ENCODE data around the gene KCNAB2. TPM values are rescaled to one million over a fixed set of nuclear protein-coding genes. Genes with fewer than 3 reads are reported as not detected.
A peak's percentile ranks its signal among the peaks of the same experiment; 100 is the strongest.

Gene KCNAB2
- total RNA-seq, 4 donors from 2014 or later: 5.4 to 26.4 (median 10.1) TPM

- DNase-seq: peak in 2 of 3 donors; percentile 38 to 47
- H3K9me3 ChIP-seq: no peaks in the 10 kb centered on the region
- TF ChIP-seq, protein P1, sequence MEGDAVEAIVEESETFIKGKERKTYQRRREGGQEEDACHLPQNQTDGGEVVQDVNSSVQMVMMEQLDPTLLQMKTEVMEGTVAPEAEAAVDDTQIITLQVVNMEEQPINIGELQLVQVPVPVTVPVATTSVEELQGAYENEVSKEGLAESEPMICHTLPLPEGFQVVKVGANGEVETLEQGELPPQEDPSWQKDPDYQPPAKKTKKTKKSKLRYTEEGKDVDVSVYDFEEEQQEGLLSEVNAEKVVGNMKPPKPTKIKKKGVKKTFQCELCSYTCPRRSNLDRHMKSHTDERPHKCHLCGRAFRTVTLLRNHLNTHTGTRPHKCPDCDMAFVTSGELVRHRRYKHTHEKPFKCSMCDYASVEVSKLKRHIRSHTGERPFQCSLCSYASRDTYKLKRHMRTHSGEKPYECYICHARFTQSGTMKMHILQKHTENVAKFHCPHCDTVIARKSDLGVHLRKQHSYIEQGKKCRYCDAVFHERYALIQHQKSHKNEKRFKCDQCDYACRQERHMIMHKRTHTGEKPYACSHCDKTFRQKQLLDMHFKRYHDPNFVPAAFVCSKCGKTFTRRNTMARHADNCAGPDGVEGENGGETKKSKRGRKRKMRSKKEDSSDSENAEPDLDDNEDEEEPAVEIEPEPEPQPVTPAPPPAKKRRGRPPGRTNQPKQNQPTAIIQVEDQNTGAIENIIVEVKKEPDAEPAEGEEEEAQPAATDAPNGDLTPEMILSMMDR (IDR thresholded peaks at IDR 0.05): no peak
- no peak for TF ChIP-seq POLR2A (IDR thresholded peaks at IDR 0.05)
- H3K27me3 ChIP-seq: no peaks in the 10 kb centered on the region
- peaks cover 0 to 4% (median 0%) of the 10 kb centered on the region in 4 donors for H3K4me1 ChIP-seq
- no peak overlapping the region for H3K27ac ChIP-seq
- no peak overlapping the region for H3K4me3 ChIP-seq
- H3K36me3 ChIP-seq: no peaks in the 10 kb centered on the region
These were observed 45.8 kb upstream of the KCNAB2 start for GRCh38 chr1:5999711-6000443.

DNA sequence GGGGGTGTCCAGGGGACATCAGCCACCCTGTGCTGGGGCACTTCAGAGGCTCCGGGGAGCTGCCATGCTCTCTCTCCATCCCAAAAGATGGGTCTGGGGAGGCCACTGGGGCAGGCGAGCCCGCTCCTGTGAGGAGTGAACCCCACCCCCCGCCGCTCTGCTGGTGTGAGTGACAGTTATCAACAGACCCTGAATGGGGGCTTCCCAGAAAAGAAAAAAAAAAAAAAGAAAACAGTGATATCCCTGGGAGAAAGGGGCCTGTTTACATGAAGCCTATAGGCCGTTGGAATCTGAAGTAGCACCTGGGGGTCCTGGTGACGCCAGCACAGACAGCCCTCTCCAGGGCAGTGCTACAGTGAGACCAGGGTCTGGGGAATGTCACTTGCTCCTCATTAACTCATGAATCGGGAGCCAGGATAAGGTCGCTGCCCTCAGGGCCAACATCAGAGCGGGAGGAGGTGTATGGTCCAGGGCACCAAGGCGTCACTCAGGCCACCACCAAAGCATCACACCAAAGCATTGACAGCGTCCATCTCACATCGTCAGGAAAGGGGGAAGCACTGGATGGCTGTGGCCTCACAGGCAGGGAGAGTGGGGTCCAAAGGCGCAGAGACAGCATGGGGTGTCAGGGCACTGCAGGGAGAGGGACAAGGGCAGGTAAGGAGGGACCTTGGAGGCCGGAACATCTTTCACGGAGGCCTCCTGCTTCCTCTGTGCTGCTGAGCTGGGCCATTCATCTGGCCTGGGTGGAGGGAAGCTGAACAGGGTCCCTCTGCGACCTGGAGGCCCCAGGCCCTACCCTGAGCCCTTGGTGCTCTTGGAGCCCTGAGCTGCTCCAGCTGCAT is 45.0 kb upstream of the KCNAB2 start:
- Histone ChIP-seq H3K36me3 (no peaks in the 10 kb centered on the region), H3K9me3 (no peaks in the 10 kb centered on the region), H3K4me3 (no peak overlapping the region), H3K4me1 (no peaks in the 10 kb centered on the region), H3K27me3 (no peaks in the 10 kb centered on the region), H3K27ac (no peak overlapping the region)
- peak in 2 of 3 donors; percentile 29 to 37 for DNase-seq
- TF ChIP-seq POLR2A (IDR thresholded peaks at IDR 0.05): no peak
- TF ChIP-seq, protein P1 (IDR thresholded peaks at IDR 0.05): no peak

DNA sequence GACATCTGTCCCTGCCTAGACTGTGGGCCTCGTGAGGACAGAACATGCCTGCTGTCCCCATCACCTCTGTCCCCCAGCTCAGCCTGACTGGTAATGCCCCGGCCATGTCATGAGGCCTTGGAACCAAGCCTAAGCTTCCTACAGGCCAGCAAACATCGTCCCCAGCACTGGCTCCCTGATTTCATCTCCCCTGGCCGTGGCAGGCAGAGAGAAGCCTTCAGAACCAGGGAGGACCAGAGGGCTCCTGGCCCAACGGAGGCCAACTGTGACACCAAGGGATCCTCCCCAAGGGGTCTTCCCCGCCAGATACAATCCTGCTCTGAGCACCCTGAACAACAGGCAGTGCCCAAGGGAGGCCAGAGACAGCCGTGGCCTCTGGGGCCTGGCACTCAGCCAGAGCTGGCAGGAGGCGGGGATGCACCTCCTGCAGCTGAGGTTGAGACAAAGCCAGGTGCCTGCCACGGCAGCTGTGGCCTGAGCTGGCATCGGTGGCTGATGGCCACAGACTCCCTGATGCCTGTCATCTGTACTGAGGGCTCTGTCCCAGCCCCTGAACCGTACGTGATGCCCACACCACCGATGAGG is 43.6 kb upstream of the KCNAB2 start:
- Histone ChIP-seq H3K36me3 (no peaks in the 10 kb centered on the region), H3K27me3 (no peaks in the 10 kb centered on the region), H3K9me3 (no peaks in the 10 kb centered on the region), H3K4me1 (no peaks in the 10 kb centered on the region), H3K27ac (no peak overlapping the region), H3K4me3 (no peak overlapping the region)
- peak in 2 of 3 donors; percentile 41 to 48 for DNase-seq
- no peak for TF ChIP-seq POLR2A (IDR thresholded peaks at IDR 0.05)
- TF ChIP-seq, protein P1 (IDR thresholded peaks at IDR 0.05): no peak

- H3K9me3 ChIP-seq: no peaks in the 10 kb centered on the region
- TF ChIP-seq POLR2A (IDR thresholded peaks at IDR 0.05): no peak
- TF ChIP-seq, protein P1 (IDR thresholded peaks at IDR 0.05): no peak
- no peak overlapping the region for H3K27ac ChIP-seq
- H3K4me1 ChIP-seq: no peaks in the 10 kb centered on the region
- H3K27me3 ChIP-seq: no peaks in the 10 kb centered on the region
- no peak overlapping the region for H3K4me3 ChIP-seq
- no peaks in the 10 kb centered on the region for H3K36me3 ChIP-seq
- DNase-seq: peak in 2 of 3 donors; percentile 36 to 39
These were observed 42.8 kb upstream of the KCNAB2 start for GRCh38 chr1:6002714-6003501.

All from Peyer's patch (tissue), 4 donors.